ENCODE data around the gene C1orf116.
"Not testable (repeated sequence)": the region's sequence is repeated elsewhere in the genome, so short reads cannot be mapped to it uniquely, and the experiment has no call there.

The C1orf116 gene

GRCh38 chr1:207058878-207059867 lies 26.6 kb upstream of the C1orf116 start:
- no peak for DNase-seq

DNA sequence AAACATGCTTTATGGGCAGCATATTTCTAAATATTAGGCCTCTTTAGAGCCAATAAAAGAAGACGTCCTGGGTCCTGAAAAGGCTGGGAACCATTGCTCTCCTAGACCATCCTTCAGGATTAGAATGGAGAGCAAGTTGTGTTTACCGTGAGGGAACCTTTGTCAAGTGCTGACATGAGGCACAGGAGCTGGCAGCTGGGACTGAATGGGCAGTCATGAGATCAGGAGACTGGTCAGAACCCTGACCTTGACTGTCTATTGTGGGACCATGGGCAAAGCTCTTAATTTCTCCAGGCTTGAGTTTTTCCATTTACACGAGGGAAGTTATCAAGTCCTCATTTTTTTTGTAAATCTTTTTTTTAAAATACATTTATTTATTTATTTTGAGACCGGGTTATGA lies 25.7 kb upstream of the C1orf116 start:
- DNase-seq = no peak

GRCh38 chr1:207056673-207057072 lies 24.1 kb upstream of the C1orf116 start:
- no peak for DNase-seq

GRCh38 chr1:207055386-207056001 lies 22.9 kb upstream of the C1orf116 start:
- DNase-seq = no peak

DNA sequence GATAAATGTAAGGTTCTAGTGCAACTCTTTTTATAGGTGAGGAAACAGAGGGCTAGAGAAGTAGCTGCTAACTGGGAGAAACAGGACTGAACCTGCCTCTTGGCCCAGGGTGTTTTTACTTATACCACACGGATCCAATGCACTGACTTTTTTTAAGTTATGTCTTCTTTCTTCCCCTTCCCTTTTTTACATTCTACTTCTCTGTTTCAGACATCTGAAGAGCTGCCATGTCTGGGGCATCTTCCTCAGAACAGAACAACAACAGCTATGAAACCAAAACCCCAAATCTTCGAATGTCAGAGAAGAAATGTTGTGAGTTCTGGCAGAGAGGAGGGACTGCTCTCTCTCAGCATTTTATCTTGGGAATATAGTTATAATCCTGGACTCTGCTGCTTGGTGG lies 21.9 kb upstream of the C1orf116 start:
- peak; percentile 51 for DNase-seq

DNA sequence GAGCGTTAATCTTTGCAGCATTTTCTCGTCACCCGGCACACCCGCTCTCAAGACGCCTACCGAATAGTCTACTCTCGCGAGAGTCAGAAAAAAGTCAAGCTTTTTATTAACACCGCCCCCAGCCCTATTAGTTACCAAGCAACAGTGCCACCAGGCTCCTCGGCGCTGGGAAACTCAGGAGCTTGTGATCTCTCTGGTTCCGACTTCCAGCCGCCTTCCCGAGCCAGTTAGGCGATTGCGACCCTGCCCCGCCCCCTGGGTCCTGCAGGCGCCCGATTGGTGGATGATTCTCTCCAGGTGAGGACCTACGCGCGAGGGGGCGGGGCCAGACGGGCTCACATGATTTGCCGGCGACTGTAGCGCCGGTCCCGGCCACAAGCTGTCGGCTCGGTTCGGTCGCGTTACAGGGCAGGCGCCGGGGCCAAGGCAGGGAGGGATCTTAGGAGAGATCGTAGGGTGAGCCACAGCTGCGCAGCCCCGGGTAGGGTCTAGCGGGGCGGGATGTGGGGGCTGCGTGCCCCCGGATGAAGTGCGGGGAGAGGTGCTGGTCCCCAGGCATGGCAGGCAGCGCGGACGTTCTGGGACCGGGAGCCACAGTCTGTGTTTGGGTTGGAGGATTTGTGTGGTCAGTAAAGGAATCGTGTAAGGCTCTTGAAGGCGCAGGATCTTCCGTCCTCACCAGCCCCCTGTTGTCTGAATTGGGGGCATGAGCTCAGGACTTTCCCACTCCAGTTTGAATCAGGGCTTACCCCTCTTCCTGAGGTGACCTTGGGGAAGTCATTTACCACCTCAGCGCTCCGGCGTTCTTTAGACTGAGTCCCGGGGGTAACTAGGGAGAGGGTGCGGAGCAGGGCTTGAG lies 20.6 kb upstream of the C1orf116 start, which contains the start of gene PFKFB2:
Gene PFKFB2, plus strand, starts transcription at position 365 of the 859 bp plus-strand sequence. CDS start 1,443 bp downstream, outside the sequence.
- DNase-seq = peak; percentile 91

GRCh38 chr1:207051191-207051943 lies 18.8 kb upstream of the C1orf116 start, which contains the start of gene YOD1:
Gene YOD1, minus strand, starts transcription at chr1:207051208. Its CDS starts 178 bp downstream, at chr1:207051030.
- no peak for DNase-seq

DNA sequence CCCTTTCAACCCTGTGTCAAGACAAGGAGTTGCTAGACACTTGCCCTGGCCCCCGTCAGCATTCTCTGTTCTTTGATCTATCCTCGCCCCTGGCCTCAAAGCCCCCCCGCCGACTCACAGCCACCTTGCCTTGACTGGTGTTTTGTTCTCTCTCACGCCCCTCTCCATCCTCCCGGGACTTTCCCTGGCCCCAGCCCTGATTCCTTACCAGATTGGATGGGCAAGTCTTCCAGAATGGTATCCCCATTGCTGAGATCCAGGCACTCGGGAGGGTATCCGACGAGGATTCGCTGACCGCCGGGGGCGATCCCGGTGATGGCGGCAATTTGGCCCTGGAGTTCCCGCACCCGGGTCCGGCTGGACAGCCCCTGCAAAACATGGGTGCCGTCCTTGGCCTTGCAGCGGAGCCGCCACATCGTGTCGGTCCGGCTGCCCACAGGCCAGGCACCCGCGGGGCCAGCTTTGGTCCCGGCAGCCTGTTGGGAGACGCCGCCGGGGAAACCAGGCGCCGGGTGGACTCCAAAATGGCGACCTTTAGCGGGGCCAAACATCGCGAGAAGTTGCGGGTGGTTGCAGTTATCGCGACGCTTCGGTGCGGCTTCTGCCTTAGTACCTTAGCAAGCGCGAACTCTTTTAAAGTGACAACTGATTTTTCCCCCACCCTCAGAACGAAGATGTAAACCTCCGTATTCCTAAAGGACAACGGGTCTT lies 18.1 kb upstream of the C1orf116 start:
- peak; percentile 95 for DNase-seq

DNA sequence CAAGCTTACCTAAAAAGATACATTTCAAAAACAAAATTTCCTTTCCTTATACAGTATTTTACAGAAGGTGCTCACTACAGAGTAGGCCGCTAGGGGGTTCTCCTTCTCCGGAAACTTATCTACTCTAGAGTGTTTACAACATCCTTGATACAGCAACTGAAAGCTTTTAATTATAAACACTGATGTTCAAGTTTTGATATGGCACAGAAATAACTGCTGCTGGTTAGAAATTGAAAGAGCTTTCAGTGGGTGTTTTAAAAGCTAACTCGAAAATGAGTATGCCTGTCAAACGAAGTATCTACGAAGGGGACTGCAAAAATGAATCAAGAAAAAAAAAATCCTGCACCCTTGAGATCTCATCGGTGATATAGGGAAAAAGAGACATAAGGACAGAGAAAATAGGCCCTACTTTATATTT lies 17.4 kb upstream of the C1orf116 start:
- peak; percentile 74 for DNase-seq

DNA sequence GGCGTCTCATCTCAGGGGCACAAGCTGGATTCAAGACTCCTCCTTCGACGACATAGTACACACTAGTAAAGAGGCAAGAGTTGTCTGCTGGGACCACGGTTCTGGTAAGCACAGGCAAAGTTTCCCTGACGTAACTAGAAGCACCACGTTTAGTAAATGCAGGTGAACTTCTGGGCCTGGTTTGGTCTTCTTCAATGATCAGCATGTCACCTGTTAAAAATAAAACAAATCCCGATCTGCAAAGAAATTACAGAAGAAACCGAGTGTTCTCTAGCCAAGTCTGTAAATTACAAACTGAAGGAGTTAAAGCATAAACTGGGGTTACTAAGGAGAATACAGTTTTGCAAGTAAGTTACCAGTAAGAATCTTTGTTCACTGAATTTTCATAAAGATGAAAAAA lies 17.0 kb upstream of the C1orf116 start:
- DNase-seq = no peak

DNA sequence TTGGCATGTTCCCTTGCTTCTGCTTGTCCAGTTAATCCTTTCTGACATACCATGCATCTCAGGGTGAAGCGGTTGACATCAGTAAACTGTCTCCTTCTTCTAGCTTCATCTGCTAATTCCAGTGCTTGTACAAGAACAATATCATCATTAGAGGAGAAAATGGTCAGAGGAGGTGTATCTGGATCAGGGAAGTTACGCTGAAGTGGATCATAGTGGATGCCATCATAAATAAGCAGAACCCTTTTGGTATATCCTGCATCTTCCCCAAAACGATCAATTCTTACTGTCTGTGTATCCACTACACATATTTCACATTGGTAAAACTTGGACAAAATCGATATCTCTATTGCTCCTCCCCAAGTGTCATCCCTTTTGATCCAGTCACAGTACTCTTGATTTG lies 16.5 kb upstream of the C1orf116 start:
- DNase-seq = no peak

GRCh38 chr1:207048041-207048440 lies 15.5 kb upstream of the C1orf116 start:
- DNase-seq = no peak

DNA sequence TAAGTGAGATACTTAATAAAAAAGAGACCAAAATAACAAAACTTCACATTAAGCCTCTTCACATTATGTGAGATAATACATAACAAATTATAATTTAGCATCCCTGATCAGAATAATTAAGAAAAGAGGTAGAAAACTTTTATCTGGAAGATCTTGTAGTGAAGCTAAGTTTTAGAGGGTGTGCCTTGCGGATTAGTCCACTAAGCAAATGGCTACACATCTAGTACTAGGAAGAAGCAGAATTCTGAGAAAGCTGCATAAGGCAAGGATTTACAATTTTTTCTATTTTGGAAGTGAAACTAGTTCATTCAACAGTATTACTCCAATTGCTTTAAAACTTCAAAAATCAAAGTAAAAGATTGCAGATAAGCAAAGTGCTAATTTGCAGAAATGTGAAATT lies 14.9 kb upstream of the C1orf116 start:
- no peak for DNase-seq

- no peak for DNase-seq
These were observed 12.9 kb upstream of the C1orf116 start for GRCh38 chr1:207045453-207045852.

- DNase-seq = not testable (repeated sequence)
These were observed 8.8 kb upstream of the C1orf116 start for GRCh38 chr1:207041397-207041796.

GRCh38 chr1:207040181-207040533 lies 7.6 kb upstream of the C1orf116 start:
- no peak for DNase-seq

DNA sequence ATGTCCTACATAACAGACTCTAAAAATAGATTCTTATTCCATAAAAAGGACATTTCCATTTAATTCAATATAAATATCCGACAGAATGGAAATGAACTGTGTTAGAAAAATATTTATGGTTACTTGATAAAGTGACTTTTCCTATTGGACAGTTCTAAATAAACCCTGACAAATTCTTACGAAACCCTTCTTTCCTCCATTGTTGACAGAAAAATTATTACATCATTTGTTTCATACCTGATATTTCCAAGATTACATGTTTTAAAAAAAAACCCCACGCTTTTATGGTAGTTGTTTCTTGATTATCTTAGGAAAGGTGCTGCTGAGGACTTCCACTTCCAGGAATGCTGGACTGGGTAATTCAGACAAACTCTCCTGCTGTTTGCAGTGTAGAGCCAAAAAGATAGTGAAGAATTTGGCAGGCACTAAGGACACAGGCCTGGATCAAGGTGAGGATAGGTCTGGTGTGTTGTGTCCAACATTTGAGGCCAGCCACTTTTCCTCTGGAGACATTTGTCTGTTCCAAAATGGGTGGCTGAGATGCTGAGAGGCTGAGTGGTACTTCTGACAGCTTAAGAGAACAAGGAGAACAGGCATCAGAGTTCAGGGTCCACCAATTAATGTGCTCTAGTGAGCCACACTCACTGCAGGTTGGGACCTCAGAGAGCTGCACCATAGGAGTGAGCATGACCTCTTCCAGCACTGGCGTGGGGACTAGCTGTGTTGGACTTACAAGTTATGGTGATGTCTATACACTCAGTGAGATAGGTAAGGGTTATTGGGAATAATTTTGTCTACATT lies 7.0 kb upstream of the C1orf116 start:
- DNase-seq = no peak

GRCh38 chr1:207036865-207037264 lies 4.3 kb upstream of the C1orf116 start:
- no peak for DNase-seq

DNA sequence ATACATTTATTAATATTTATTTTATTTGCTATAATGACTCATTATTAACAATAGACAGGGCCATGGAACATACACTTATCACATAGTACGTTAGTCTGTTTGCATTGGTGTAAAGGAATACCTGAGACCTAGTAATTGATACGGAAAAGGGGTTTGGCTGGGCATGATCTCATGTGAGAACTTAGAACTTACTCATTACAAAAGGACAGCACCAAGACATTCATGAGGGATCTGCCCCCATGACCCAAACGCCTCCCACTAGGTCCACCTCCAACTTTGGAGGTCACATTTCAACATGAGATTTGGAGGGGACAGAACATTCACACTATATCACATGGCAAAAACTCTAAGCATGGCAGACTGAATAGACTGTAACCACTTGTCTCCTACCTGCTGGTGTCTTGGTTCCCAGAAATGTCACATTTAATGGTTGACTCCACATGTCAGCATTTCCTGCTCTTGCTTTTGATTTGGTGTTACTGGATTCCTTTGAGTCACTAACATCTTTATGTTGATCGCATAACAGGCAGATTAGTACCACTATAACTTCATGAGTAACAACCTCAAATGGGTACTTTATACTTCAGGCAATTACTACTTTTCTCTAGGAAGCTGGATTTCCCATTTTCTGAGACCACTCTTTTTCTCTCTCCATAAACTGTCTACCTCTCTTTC lies 3.5 kb upstream of the C1orf116 start:
- DNase-seq = no peak

GRCh38 chr1:207034998-207035397 lies 2.4 kb upstream of the C1orf116 start:
- peak; percentile 38 for DNase-seq
